Testis (tissue), 2 donors: Measurements from ENCODE around the gene DSTN.

Source experiments
- POLR2A ChIP-seq: fragments of 450-650 bp; IDR thresholded peaks from one replicate; pipeline ENCODE4 v1.6.1; 2017; ENCODE audit warnings: antibody characterized with exemption, mild to moderate bottlenecking, moderate library complexity
- TF ChIP-seq, protein P1 (sequence below), 3 experiments: fragments of 450-650 bp in 2 of 3; fragments of 200-600 bp in 1 of 3; sonication (generic) in 1 of 3; IDR thresholded peaks; one replicate each; pipeline ENCODE4 v1.5.1; 2016 to 2019; ENCODE audit warnings: antibody characterized with exemption in 3 of 3, mild to moderate bottlenecking in 2 of 3, moderate library complexity in 1 of 3

DNA sequence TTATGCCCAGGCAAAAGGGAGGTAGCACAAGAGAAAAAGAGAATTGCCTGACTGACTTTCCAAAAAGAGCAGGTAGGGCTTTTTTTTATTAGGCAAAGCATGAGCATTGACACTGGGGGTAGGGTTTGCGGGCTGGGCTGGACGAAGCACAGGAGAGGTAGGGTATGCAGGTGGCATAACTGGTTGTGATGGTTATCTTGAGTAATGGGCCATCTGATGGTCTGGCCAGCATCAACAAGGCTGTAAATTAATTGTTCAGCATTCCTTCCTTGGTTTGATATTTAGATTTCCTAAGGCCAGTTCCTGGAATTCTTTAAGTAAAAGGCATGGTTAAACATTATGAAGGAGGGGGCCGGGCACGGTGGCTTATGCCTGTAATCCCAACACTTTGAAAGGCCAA, 24.7 kb upstream of the DSTN start:
- TF ChIP-seq POLR2A: no peak
- TF ChIP-seq, protein P1, sequence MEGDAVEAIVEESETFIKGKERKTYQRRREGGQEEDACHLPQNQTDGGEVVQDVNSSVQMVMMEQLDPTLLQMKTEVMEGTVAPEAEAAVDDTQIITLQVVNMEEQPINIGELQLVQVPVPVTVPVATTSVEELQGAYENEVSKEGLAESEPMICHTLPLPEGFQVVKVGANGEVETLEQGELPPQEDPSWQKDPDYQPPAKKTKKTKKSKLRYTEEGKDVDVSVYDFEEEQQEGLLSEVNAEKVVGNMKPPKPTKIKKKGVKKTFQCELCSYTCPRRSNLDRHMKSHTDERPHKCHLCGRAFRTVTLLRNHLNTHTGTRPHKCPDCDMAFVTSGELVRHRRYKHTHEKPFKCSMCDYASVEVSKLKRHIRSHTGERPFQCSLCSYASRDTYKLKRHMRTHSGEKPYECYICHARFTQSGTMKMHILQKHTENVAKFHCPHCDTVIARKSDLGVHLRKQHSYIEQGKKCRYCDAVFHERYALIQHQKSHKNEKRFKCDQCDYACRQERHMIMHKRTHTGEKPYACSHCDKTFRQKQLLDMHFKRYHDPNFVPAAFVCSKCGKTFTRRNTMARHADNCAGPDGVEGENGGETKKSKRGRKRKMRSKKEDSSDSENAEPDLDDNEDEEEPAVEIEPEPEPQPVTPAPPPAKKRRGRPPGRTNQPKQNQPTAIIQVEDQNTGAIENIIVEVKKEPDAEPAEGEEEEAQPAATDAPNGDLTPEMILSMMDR (IDR thresholded peaks at IDR 0.05): no peak
